Prostate gland (tissue), 2 donors: ENCODE results near the gene ZNF688.

Experiments
- CTCF ChIP-seq, 4 experiments: fragments of 200-600 bp in 2 of 4; fragments of 450-650 bp in 2 of 4; sonication (generic) in 2 of 4; IDR thresholded peaks; 1 replicate in 3 of 4; 2 replicates in 1 of 4; pipeline ENCODE4 v1.5.1; 2016 to 2019; ENCODE audit warnings: antibody characterized with exemption in 4 of 4, mild to moderate bottlenecking in 2 of 4, moderate library complexity in 2 of 4
- POLR2A ChIP-seq: fragments of 450-650 bp; IDR thresholded peaks from one replicate; pipeline ENCODE4 v1.6.1; 2016; ENCODE audit warnings: antibody characterized with exemption, mild to moderate bottlenecking
- POLR2AphosphoS5 ChIP-seq: sonication (generic); formaldehyde crosslinking; IDR thresholded peaks from one replicate; pipeline ENCODE4 v1.6.1; 2017; ENCODE audit warnings: antibody characterized with exemption

- TF ChIP-seq POLR2A (no peak), CTCF (IDR thresholded peaks at IDR 0.05) (no peak), POLR2AphosphoS5 (no peak)
Observed at GRCh38 chr16:30551781-30552180, 19.7 kb downstream of the ZNF688 start.
